Stomach smooth muscle (tissue), 2 donors: ENCODE results near the gene HSPB9.

Source experiments
- H3K27ac ChIP-seq: one replicate; pipeline ENCODE4 v1.7.0; 2013; ENCODE audit warnings: mild to moderate bottlenecking, low read length, inconsistent platforms
- H3K27me3 ChIP-seq, 2 donors: one replicate each; pipeline ENCODE4 v1.7.0; 2013; ENCODE audit warnings: low read length in 2 of 2; ENCODE audit not compliant: insufficient read depth in 2 of 2, control insufficient read depth in 1 of 2
- H3K36me3 ChIP-seq, 2 donors: one replicate each; pipeline ENCODE4 v1.7.0; 2013; ENCODE audit warnings: low read length in 2 of 2; ENCODE audit not compliant: control insufficient read depth in 2 of 2, insufficient read depth in 2 of 2
- H3K4me1 ChIP-seq: one replicate; pipeline ENCODE4 v1.7.0; 2013; ENCODE audit warnings: low read length; ENCODE audit not compliant: control insufficient read depth, insufficient read depth
- H3K4me3 ChIP-seq, 2 donors: one replicate each; pipeline ENCODE4 v1.7.0; 2013; ENCODE audit warnings: low read length in 2 of 2
- H3K9ac ChIP-seq, 2 donors: one replicate each; pipeline ENCODE4 v1.7.0; 2013; ENCODE audit warnings: low read length in 2 of 2, mild to moderate bottlenecking in 1 of 2
- H3K9me3 ChIP-seq, 2 donors: one replicate each; pipeline ENCODE4 v1.7.0; 2013; ENCODE audit warnings: low read length in 2 of 2; ENCODE audit not compliant: control insufficient read depth in 2 of 2
- donor health status: healthy.
- donor health status: Pancreatic carcinoma.

Gene HSPB9

DNA sequence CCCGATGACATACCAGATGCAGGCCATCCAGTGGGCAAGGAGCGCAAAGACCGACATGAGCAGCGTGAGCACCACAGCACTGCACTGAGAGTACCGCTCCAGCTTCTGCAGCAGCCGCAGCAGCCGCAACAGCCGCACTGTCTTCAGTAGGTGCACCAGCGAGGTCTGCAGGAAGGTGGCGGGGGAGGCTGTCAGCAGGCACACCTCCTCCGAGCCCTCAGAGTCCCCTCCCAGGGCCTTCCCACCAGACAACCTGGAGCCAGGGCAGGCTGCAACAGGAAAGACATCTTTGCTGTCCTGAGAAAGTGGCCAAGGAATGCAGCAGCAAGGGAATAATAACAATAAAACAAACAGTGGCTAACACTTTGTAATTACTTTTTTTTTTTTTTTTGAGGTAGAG is 49.2 kb downstream of the HSPB9 start:
- H3K4me1 ChIP-seq = no peaks in the 10 kb centered on the region
- no peaks in the 10 kb centered on the region for H3K9me3 ChIP-seq
- H3K27me3 ChIP-seq = peaks cover 0 to 2% of the 10 kb centered on the region in 2 donors
- H3K36me3 ChIP-seq = no peaks in the 10 kb centered on the region
- H3K27ac ChIP-seq = no peak overlapping the region
- H3K9ac ChIP-seq = no peak overlapping the region
- H3K4me3 ChIP-seq = no peak overlapping the region
